ENCODE results near the gene AGAP1.

The AGAP1 gene

GRCh38 chr2:235723371-235723770 is 229.5 kb downstream of the AGAP1 start:
- no peak for DNase-seq

- no peak for DNase-seq
These were observed 230.1 kb downstream of the AGAP1 start for GRCh38 chr2:235723811-235724465.

- no peak for DNase-seq
These were observed 231.2 kb downstream of the AGAP1 start for GRCh38 chr2:235725016-235725489.

- no peak for DNase-seq
These were observed 232.0 kb downstream of the AGAP1 start for GRCh38 chr2:235725841-235726240.

- no peak for DNase-seq
These were observed 232.7 kb downstream of the AGAP1 start for GRCh38 chr2:235726554-235726953.

- no peak for DNase-seq
These were observed 233.3 kb downstream of the AGAP1 start for GRCh38 chr2:235727174-235727573.

- no peak for DNase-seq
These were observed 234.3 kb downstream of the AGAP1 start for GRCh38 chr2:235727891-235728799.

- DNase-seq, result no peak
These were observed 235.1 kb downstream of the AGAP1 start for GRCh38 chr2:235728800-235729556.

- DNase-seq, result no peak
These were observed 235.7 kb downstream of the AGAP1 start for GRCh38 chr2:235729557-235729947.

GRCh38 chr2:235730115-235730514 is 236.3 kb downstream of the AGAP1 start:
- DNase-seq, result no peak

- DNase-seq, result no peak
These were observed 239.9 kb downstream of the AGAP1 start for GRCh38 chr2:235733761-235734160.

GRCh38 chr2:235734168-235734567 is 240.3 kb downstream of the AGAP1 start:
- no peak for DNase-seq

GRCh38 chr2:235734688-235735231 is 240.9 kb downstream of the AGAP1 start:
- DNase-seq, result no peak

GRCh38 chr2:235737396-235737795 is 243.6 kb downstream of the AGAP1 start:
- no peak for DNase-seq

GRCh38 chr2:235737840-235738239 is 244.0 kb downstream of the AGAP1 start:
- no peak for DNase-seq

- no peak for DNase-seq
These were observed 246.0 kb downstream of the AGAP1 start for GRCh38 chr2:235739704-235740415.

- DNase-seq, result peak; percentile 4
These were observed 247.0 kb downstream of the AGAP1 start for GRCh38 chr2:235740821-235741220.

- no peak for DNase-seq
These were observed 250.3 kb downstream of the AGAP1 start for GRCh38 chr2:235744161-235744560.

GRCh38 chr2:235745597-235745996 is 251.8 kb downstream of the AGAP1 start:
- DNase-seq, result no peak

- peak; percentile 55 for DNase-seq
These were observed 252.6 kb downstream of the AGAP1 start for GRCh38 chr2:235746257-235746934.

GRCh38 chr2:235747001-235747785 is 253.3 kb downstream of the AGAP1 start:
- no peak for DNase-seq

Measured in CD4-positive, alpha-beta T cell treated with Interleukin-10 for 1 hour (primary cell).